Mononuclear cell (primary cell): ENCODE results near the gene MAP3K3. TPM values are rescaled to one million over a fixed set of nuclear protein-coding genes. Genes with fewer than 3 reads are reported as not detected.
"Not testable (repeated sequence)": the region's sequence is repeated elsewhere in the genome, so short reads cannot be mapped to it uniquely, and the experiment has no call there.

Experiments
- H3K27me3 ChIP-seq: 2 replicates; pipeline ENCODE4 v1.6.0; 2011; ENCODE audit warnings: low read length, control low read depth; ENCODE audit not compliant: insufficient read depth
- H3K4me1 ChIP-seq: 2 replicates; pipeline ENCODE4 v1.5.1; 2011; ENCODE audit warnings: mild to moderate bottlenecking, low read length, control low read depth; ENCODE audit not compliant: insufficient read depth
- H3K4me3 ChIP-seq: 2 replicates; pipeline ENCODE4 v1.5.1; 2011; ENCODE audit warnings: mild to moderate bottlenecking, low read length, moderate library complexity
- H3K9me3 ChIP-seq: 2 replicates; pipeline ENCODE4 v1.5.1; 2011; ENCODE audit warnings: low read depth, mild to moderate bottlenecking, control low read depth, low read length
- total RNA-seq: library from RNA; depleted of rRNA; stranded (reverse); fragments of >200 nt; gene quantifications from one replicate; pipeline ENCODE4 v1.2.3, GENCODE V29; 2012

MAP3K3 gene
- total RNA-seq, 1 donor = 120 TPM

- Histone ChIP-seq H3K27me3 (no peaks in the 10 kb centered on the region), H3K9me3 (no peaks in the 10 kb centered on the region), H3K4me3 (no peak overlapping the region), H3K4me1 (peaks cover 11% of the 10 kb centered on the region)
Observed at GRCh38 chr17:63714550-63715277, 92.5 kb downstream of the MAP3K3 start.

- Histone ChIP-seq H3K4me1 (no peaks in the 10 kb centered on the region), H3K4me3 (no peak overlapping the region), H3K9me3 (no peaks in the 10 kb centered on the region)
Observed at GRCh38 chr17:63716426-63716825, 94.2 kb downstream of the MAP3K3 start.

GRCh38 chr17:63718988-63719387 lies 96.8 kb downstream of the MAP3K3 start:
- Histone ChIP-seq H3K4me3 (no peak overlapping the region), H3K27me3 (no peaks in the 10 kb centered on the region), H3K4me1 (no peaks in the 10 kb centered on the region), H3K9me3 (no peaks in the 10 kb centered on the region)

More at GRCh38 chr17:63716426-63716825, 94.2 kb downstream of the MAP3K3 start:
- H3K27me3 ChIP-seq = no peaks in the 10 kb centered on the region

GRCh38 chr17:63720194-63720593 lies 98.0 kb downstream of the MAP3K3 start:
- H3K4me1 ChIP-seq, H3K27me3 ChIP-seq, H3K4me3 ChIP-seq, H3K9me3 ChIP-seq: not testable (repeated sequence)

GRCh38 chr17:63722403-63722802 lies 100.2 kb downstream of the MAP3K3 start:
- H3K27me3 ChIP-seq = no peaks in the 10 kb centered on the region
- no peak overlapping the region for H3K4me3 ChIP-seq
- H3K9me3 ChIP-seq = no peaks in the 10 kb centered on the region
- no peaks in the 10 kb centered on the region for H3K4me1 ChIP-seq

GRCh38 chr17:63735691-63736090 lies 113.5 kb downstream of the MAP3K3 start:
- peaks cover 7% of the 10 kb centered on the region for H3K4me1 ChIP-seq
- H3K4me3 ChIP-seq = no peak overlapping the region
- no peaks in the 10 kb centered on the region for H3K9me3 ChIP-seq
- H3K27me3 ChIP-seq = no peaks in the 10 kb centered on the region

- Histone ChIP-seq H3K4me3 (peak overlapping the region; percentile 89), H3K27me3 (no peaks in the 10 kb centered on the region), H3K4me1 (peaks cover 26% of the 10 kb centered on the region), H3K9me3 (no peaks in the 10 kb centered on the region)
Observed at GRCh38 chr17:63740464-63741142, 118.4 kb downstream of the MAP3K3 start.

GRCh38 chr17:63741143-63741407 lies 118.9 kb downstream of the MAP3K3 start:
- Histone ChIP-seq H3K4me1 (peaks cover 26% of the 10 kb centered on the region), H3K27me3 (no peaks in the 10 kb centered on the region), H3K9me3 (no peaks in the 10 kb centered on the region), H3K4me3 (peak overlapping the region; percentile 89)

GRCh38 chr17:63741408-63742173 lies 119.4 kb downstream of the MAP3K3 start, which contains the start of gene STRADA:
STRADA (minus strand) TSS chr17:63741799; CDS start chr17:63728369, 13,430 bp downstream.
- H3K4me1 ChIP-seq = peaks cover 28% of the 10 kb centered on the region
- H3K9me3 ChIP-seq = no peaks in the 10 kb centered on the region
- peak within 1 kb of the TSS; percentile 89 for H3K4me3 ChIP-seq
- no peaks in the 10 kb centered on the region for H3K27me3 ChIP-seq

Other genes starting within 250 kb of the MAP3K3 start
- 5.1 TPM for gene CYB561, start 176.1 kb upstream of the MAP3K3 start, total RNA-seq
- gene ACE, start 145.4 kb upstream of the MAP3K3 start, total RNA-seq = 1.3 TPM
- gene KCNH6, start 99.1 kb upstream of the MAP3K3 start, total RNA-seq = not detected
- 5.4 TPM for gene DCAF7, start 71.9 kb upstream of the MAP3K3 start, total RNA-seq
- 15.3 TPM for gene TACO1, start 21.5 kb upstream of the MAP3K3 start, total RNA-seq
- 274 TPM for gene LIMD2, start 77.7 kb downstream of the MAP3K3 start, total RNA-seq
- gene STRADA, start 119.4 kb downstream of the MAP3K3 start, total RNA-seq = 37.7 TPM
- gene CCDC47, start 151.2 kb downstream of the MAP3K3 start, total RNA-seq = 38.9 TPM
- gene DDX42, start 151.8 kb downstream of the MAP3K3 start, total RNA-seq = 112 TPM
- 15.3 TPM for gene PSMC5, start 205.0 kb downstream of the MAP3K3 start, total RNA-seq
- 13.2 TPM for gene FTSJ3, start 205.2 kb downstream of the MAP3K3 start, total RNA-seq
- gene SMARCD2, start 220.3 kb downstream of the MAP3K3 start, total RNA-seq = 56.0 TPM